HEK293 (cell line): ENCODE results near the gene TMED4.

ENCODE experiments used
- CTCF ChIA-PET: fragments of 350-600 bp; formaldehyde crosslinking; extraction: SDS; loops from one replicate; lab custom pipeline; 2021; ENCODE audit warnings: antibody characterized with exemption; lab: Yijun Ruan, JAX
- POLR2A ChIA-PET: fragments of 300-600 bp; formaldehyde crosslinking; extraction: SDS; loops from one replicate; lab custom pipeline; 2020; ENCODE audit warnings: antibody characterized with exemption, inconsistent platforms; lab: Yijun Ruan, JAX
- H3K27ac ChIP-seq: fragments of 200-500 bp; sonication (Bioruptor generic); 2 replicates; pipeline ENCODE4 v1.5.1; 2014; ENCODE audit warnings: low read depth, low read length, control low read depth, inconsistent platforms; ENCODE audit errors: extremely low read depth
- H3K36me3 ChIP-seq, 2 experiments: fragments of 200-500 bp in 1 of 2; sonication (Bioruptor generic) in 1 of 2; 1 replicate in 1 of 2; 2 replicates in 1 of 2; pipeline ENCODE4 v1.5.1; 2014 to 2017; ENCODE audit warnings: inconsistent platforms in 2 of 2, low read length in 2 of 2; ENCODE audit not compliant: control insufficient read depth in 2 of 2, insufficient read depth in 1 of 2
- H3K4me1 ChIP-seq: fragments of 200-500 bp; sonication (Bioruptor generic); 2 replicates; pipeline ENCODE4 v1.5.1; 2014; ENCODE audit warnings: mild to moderate bottlenecking, low read length, inconsistent platforms; ENCODE audit not compliant: control insufficient read depth, insufficient read depth
- H3K4me3 ChIP-seq: 2 replicates; pipeline ENCODE4 v1.5.1; 2011; ENCODE audit warnings: low read depth, mild to moderate bottlenecking, control low read depth, low read length, moderate library complexity
- H3K9me3 ChIP-seq: fragments of 200-500 bp; sonication (Bioruptor generic); 2 replicates; pipeline ENCODE4 v1.5.1; 2014; ENCODE audit warnings: low read depth, low read length, inconsistent platforms; ENCODE audit not compliant: control insufficient read depth, insufficient read depth
- FEZF1 ChIP-seq: fragments of 450-650 bp; formaldehyde crosslinking; IDR thresholded peaks from 2 replicates; pipeline ENCODE4 v1.5.1; 2016; ENCODE audit warnings: missing biosample characterization, missing genetic modification characterization
- GLI4 ChIP-seq: fragments of 450-650 bp; formaldehyde crosslinking; IDR thresholded peaks from 2 replicates; pipeline ENCODE4 v1.5.1; 2016; ENCODE audit warnings: missing biosample characterization, missing genetic modification characterization
- KLF8 ChIP-seq: fragments of 450-650 bp; formaldehyde crosslinking; IDR thresholded peaks from 2 replicates; pipeline ENCODE4 v1.5.1; 2016; ENCODE audit warnings: missing biosample characterization, missing genetic modification characterization
- MYNN ChIP-seq: fragments of 450-650 bp; formaldehyde crosslinking; IDR thresholded peaks from 2 replicates; pipeline ENCODE4 v1.5.1; 2016; ENCODE audit warnings: missing biosample characterization, missing genetic modification characterization, borderline replicate concordance
- MZF1 ChIP-seq: fragments of 450-650 bp; formaldehyde crosslinking; IDR thresholded peaks from 2 replicates; pipeline ENCODE4 v1.5.1; 2017; ENCODE audit warnings: missing biosample characterization, missing genetic modification characterization, borderline replicate concordance
- OSR2 ChIP-seq: fragments of 450-650 bp; formaldehyde crosslinking; IDR thresholded peaks from 2 replicates; pipeline ENCODE4 v1.5.1; 2016; ENCODE audit warnings: missing biosample characterization, missing genetic modification characterization
- SCRT1 ChIP-seq: fragments of 450-650 bp; formaldehyde crosslinking; IDR thresholded peaks from 2 replicates; pipeline ENCODE4 v1.5.1; 2016; ENCODE audit warnings: missing biosample characterization, missing genetic modification characterization, borderline replicate concordance
- WT1 ChIP-seq: fragments of 450-650 bp; formaldehyde crosslinking; IDR thresholded peaks from 2 replicates; pipeline ENCODE4 v1.5.1; 2016; ENCODE audit warnings: missing biosample characterization, missing genetic modification characterization
- ZBTB17 ChIP-seq: fragments of 450-650 bp; formaldehyde crosslinking; IDR thresholded peaks from 2 replicates; pipeline ENCODE4 v1.5.1; 2016; ENCODE audit warnings: missing biosample characterization, missing genetic modification characterization
- ZBTB7A ChIP-seq: fragments of 450-650 bp; formaldehyde crosslinking; IDR thresholded peaks from 2 replicates; pipeline ENCODE4 v1.5.1; 2016; ENCODE audit warnings: low read depth, missing biosample characterization, missing genetic modification characterization
- ZFP41 ChIP-seq: fragments of 450-650 bp; formaldehyde crosslinking; IDR thresholded peaks from 2 replicates; pipeline ENCODE4 v1.5.1; 2016; ENCODE audit warnings: missing biosample characterization, missing genetic modification characterization, borderline replicate concordance
- ZNF146 ChIP-seq: fragments of 450-650 bp; formaldehyde crosslinking; IDR thresholded peaks from 2 replicates; pipeline ENCODE4 v1.5.1; 2016; ENCODE audit warnings: missing biosample characterization, missing genetic modification characterization
- ZNF155 ChIP-seq: fragments of 450-650 bp; formaldehyde crosslinking; IDR thresholded peaks from 2 replicates; pipeline ENCODE4 v1.5.1; 2016; ENCODE audit warnings: missing biosample characterization, missing genetic modification characterization
- ZNF184 ChIP-seq: fragments of 450-650 bp; IDR thresholded peaks from 2 replicates; pipeline ENCODE4 v1.5.1; 2018; ENCODE audit warnings: missing biosample characterization, mild to moderate bottlenecking, missing genetic modification characterization
- ZNF2 ChIP-seq: fragments of 450-650 bp; formaldehyde crosslinking; IDR thresholded peaks from 2 replicates; pipeline ENCODE4 v1.5.1; 2016; ENCODE audit warnings: missing biosample characterization, missing genetic modification characterization
- ZNF223 ChIP-seq: fragments of 450-650 bp; formaldehyde crosslinking; IDR thresholded peaks from 2 replicates; pipeline ENCODE4 v1.5.1; 2016; ENCODE audit warnings: missing biosample characterization, missing genetic modification characterization
- ZNF24 ChIP-seq: fragments of 450-650 bp; formaldehyde crosslinking; IDR thresholded peaks from 2 replicates; pipeline ENCODE4 v1.5.1; 2016; ENCODE audit warnings: missing biosample characterization, missing genetic modification characterization
- ZNF292 ChIP-seq: fragments of 450-650 bp; formaldehyde crosslinking; IDR thresholded peaks from 2 replicates; pipeline ENCODE4 v1.5.1; 2016; ENCODE audit warnings: low read depth, missing biosample characterization, missing genetic modification characterization, borderline replicate concordance
- ZNF311 ChIP-seq: fragments of 450-650 bp; formaldehyde crosslinking; IDR thresholded peaks from 2 replicates; pipeline ENCODE4 v1.5.1; 2017; ENCODE audit warnings: missing biosample characterization, missing genetic modification characterization, borderline replicate concordance
- ZNF335 ChIP-seq: fragments of 450-650 bp; formaldehyde crosslinking; conservative IDR thresholded peaks from 2 replicates; pipeline ENCODE4 v1.5.1; 2016; ENCODE audit warnings: missing biosample characterization, missing genetic modification characterization
- ZNF341 ChIP-seq: fragments of 450-650 bp; formaldehyde crosslinking; IDR thresholded peaks from 2 replicates; pipeline ENCODE4; 2016; ENCODE audit warnings: low read depth, missing biosample characterization, missing genetic modification characterization
- ZNF391 ChIP-seq: fragments of 450-650 bp; formaldehyde crosslinking; IDR thresholded peaks from 2 replicates; pipeline ENCODE4 v1.5.1; 2016; ENCODE audit warnings: low read depth, missing biosample characterization, missing genetic modification characterization, borderline replicate concordance
- ZNF514 ChIP-seq: fragments of 450-650 bp; formaldehyde crosslinking; IDR thresholded peaks from 2 replicates; pipeline ENCODE4 v1.5.1; 2016; ENCODE audit warnings: missing biosample characterization, missing genetic modification characterization
- ZNF529 ChIP-seq: fragments of 450-650 bp; formaldehyde crosslinking; IDR thresholded peaks from 2 replicates; pipeline ENCODE4 v1.5.1; 2017; ENCODE audit warnings: missing genetic modification characterization, missing biosample characterization; ENCODE audit not compliant: insufficient replicate concordance
- ZNF549 ChIP-seq: fragments of 450-650 bp; IDR thresholded peaks from 2 replicates; pipeline ENCODE4 v1.5.1; 2018; ENCODE audit warnings: missing biosample characterization, missing genetic modification characterization, mild to moderate bottlenecking, inconsistent platforms, moderate library complexity
- ZNF585B ChIP-seq: fragments of 450-650 bp; formaldehyde crosslinking; IDR thresholded peaks from 2 replicates; pipeline ENCODE4 v1.5.1; 2016; ENCODE audit warnings: missing biosample characterization, missing genetic modification characterization
- ZNF670 ChIP-seq: fragments of 450-650 bp; formaldehyde crosslinking; IDR thresholded peaks from 2 replicates; pipeline ENCODE4 v1.5.1; 2016; ENCODE audit warnings: missing biosample characterization, missing genetic modification characterization, low read depth
- ZNF677 ChIP-seq: fragments of 450-650 bp; IDR thresholded peaks from 2 replicates; pipeline ENCODE4 v1.5.0; 2018; ENCODE audit warnings: missing biosample characterization, mild to moderate bottlenecking, missing genetic modification characterization, moderate library complexity
- ZSCAN30 ChIP-seq: fragments of 450-650 bp; IDR thresholded peaks from 2 replicates; pipeline ENCODE4 v1.5.1; 2018; ENCODE audit warnings: missing biosample characterization, mild to moderate bottlenecking, missing genetic modification characterization, moderate library complexity
- TF ChIP-seq, protein P1 (sequence below): fragments of 450-650 bp; formaldehyde crosslinking; IDR thresholded peaks from 2 replicates; pipeline ENCODE4 v1.5.1; 2016; ENCODE audit warnings: missing biosample characterization, missing genetic modification characterization
- TF ChIP-seq, protein P2 (sequence below): fragments of 450-650 bp; formaldehyde crosslinking; IDR thresholded peaks from 2 replicates; pipeline ENCODE4 v1.5.1; 2016; ENCODE audit warnings: missing biosample characterization, missing genetic modification characterization

Gene TMED4

GRCh38 chr7:44580945-44581878 is 819 bp downstream of the TMED4 start (continued):
- TF ChIP-seq ZNF24 (tag by site-specific recombination) (no peak), ZNF670 (tag by site-specific recombination) (no peak), MZF1 (no peak), ZNF155 (tag by site-specific recombination) (no peak)

GRCh38 chr7:44576228-44576627 is 5.8 kb downstream of the TMED4 start:
- H3K27ac ChIP-seq: no peak overlapping the region
- peaks cover 39 to 70% of the 10 kb centered on the region in 2 experiments for H3K36me3 ChIP-seq
- H3K9me3 ChIP-seq: no peaks in the 10 kb centered on the region
- H3K4me3 ChIP-seq: no peak overlapping the region
- ChIA-PET POLR2A (interaction anchor here (0.7 kb wide), 1 partner anchor 31 kb away, joined by 4 read pairs; no protein-coding TSS in a partner anchor), CTCF (interaction anchor here (0.6 to 0.7 kb wide), 2 partner anchors 244 to 1533 kb away, joined by 3 to 4 read pairs; no protein-coding TSS in a partner anchor)
- TF ChIP-seq ZNF292 (tag by site-specific recombination) (no peak), ZNF184 (tag by site-specific recombination) (no peak), ZFP41 (tag by site-specific recombination) (no peak), WT1 (tag by site-specific recombination) (no peak), MYNN (tag by site-specific recombination) (no peak), ZNF549 (tag by site-specific recombination) (no peak), ZNF391 (tag by site-specific recombination) (no peak), ZNF311 (tag by site-specific recombination) (no peak), ZNF529 (no peak), ZNF223 (tag by site-specific recombination) (no peak), FEZF1 (tag by site-specific recombination) (no peak), ZSCAN30 (tag by site-specific recombination) (no peak), ZNF677 (tag by site-specific recombination) (no peak), GLI4 (tag by site-specific recombination) (no peak), ZNF146 (tag by site-specific recombination) (no peak), ZNF514 (no peak), ZNF335 (tag by site-specific recombination) (no peak), OSR2 (tag by site-specific recombination) (no peak)
- TF ChIP-seq, protein P1, sequence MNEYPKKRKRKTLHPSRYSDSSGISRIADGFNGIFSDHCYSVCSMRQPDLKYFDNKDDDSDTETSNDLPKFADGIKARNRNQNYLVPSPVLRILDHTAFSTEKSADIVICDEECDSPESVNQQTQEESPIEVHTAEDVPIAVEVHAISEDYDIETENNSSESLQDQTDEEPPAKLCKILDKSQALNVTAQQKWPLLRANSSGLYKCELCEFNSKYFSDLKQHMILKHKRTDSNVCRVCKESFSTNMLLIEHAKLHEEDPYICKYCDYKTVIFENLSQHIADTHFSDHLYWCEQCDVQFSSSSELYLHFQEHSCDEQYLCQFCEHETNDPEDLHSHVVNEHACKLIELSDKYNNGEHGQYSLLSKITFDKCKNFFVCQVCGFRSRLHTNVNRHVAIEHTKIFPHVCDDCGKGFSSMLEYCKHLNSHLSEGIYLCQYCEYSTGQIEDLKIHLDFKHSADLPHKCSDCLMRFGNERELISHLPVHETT (tag by site-specific recombination): no peak
- no peaks in the 10 kb centered on the region for H3K4me1 ChIP-seq

- H3K27ac ChIP-seq: no peak overlapping the region
- ChIA-PET POLR2A (interaction anchor here (0.5 to 1.3 kb wide), 5 partner anchors 9 to 310 kb away, joined by 3 to 4 read pairs (median 4); partner anchors contain the start of gene PURB), CTCF (no interaction called here)
- H3K4me3 ChIP-seq: no peak overlapping the region
- no peaks in the 10 kb centered on the region for H3K4me1 ChIP-seq
- peaks cover 40 to 70% of the 10 kb centered on the region in 2 experiments for H3K36me3 ChIP-seq
- H3K9me3 ChIP-seq: no peaks in the 10 kb centered on the region
- TF ChIP-seq, protein P2, sequence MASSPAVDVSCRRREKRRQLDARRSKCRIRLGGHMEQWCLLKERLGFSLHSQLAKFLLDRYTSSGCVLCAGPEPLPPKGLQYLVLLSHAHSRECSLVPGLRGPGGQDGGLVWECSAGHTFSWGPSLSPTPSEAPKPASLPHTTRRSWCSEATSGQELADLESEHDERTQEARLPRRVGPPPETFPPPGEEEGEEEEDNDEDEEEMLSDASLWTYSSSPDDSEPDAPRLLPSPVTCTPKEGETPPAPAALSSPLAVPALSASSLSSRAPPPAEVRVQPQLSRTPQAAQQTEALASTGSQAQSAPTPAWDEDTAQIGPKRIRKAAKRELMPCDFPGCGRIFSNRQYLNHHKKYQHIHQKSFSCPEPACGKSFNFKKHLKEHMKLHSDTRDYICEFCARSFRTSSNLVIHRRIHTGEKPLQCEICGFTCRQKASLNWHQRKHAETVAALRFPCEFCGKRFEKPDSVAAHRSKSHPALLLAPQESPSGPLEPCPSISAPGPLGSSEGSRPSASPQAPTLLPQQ (tag by site-specific recombination): no peak
- TF ChIP-seq ZBTB7A (tag by site-specific recombination) (no peak), SCRT1 (tag by site-specific recombination) (peak; percentile 13; the same call in 1 of the 2 replicates), ZBTB17 (tag by site-specific recombination) (peak; percentile 67), ZNF2 (tag by site-specific recombination) (no peak), ZNF514 (no peak), ZNF585B (tag by site-specific recombination) (no peak), ZNF341 (tag by site-specific recombination) (no peak), ZNF292 (tag by site-specific recombination) (no peak), KLF8 (tag by site-specific recombination) (no peak), ZNF391 (tag by site-specific recombination) (no peak)
These were observed 7.0 kb downstream of the TMED4 start for GRCh38 chr7:44575054-44575453.
